Measurements from ENCODE around the gene CTXND1.

GRCh38 chr15:80188251-80188650 lies 63.8 kb downstream of the CTXND1 start:
- TF ChIP-seq CTCF (IDR thresholded peaks at IDR 0.05; ENCODE audit: low read depth, low read length, poor library complexity, severe bottlenecking) (no peak), EZH2phosphoT487 (IDR thresholded peaks at IDR 0.05; ENCODE audit: borderline replicate concordance, low read length) (no peak)

Data from DOHH2 (cell line).